Fibroblast of the aortic adventitia (primary cell): ENCODE data around the gene RNF103. TPM values are rescaled to one million over a fixed set of nuclear protein-coding genes. Genes with fewer than 3 reads are reported as not detected.

Experiments
- DNase-seq: peaks from one replicate; pipeline ENCODE4 v3.0.0-alpha.2; 2010; ENCODE audit warnings: low read depth
- H3K4me3 ChIP-seq: 2 replicates; pipeline ENCODE4 v1.5.1; 2011; ENCODE audit warnings: low read depth, mild to moderate bottlenecking, control low read depth, low read length, moderate library complexity
- CTCF ChIP-seq: IDR thresholded peaks from 2 replicates; pipeline ENCODE4 v1.5.1; 2011; ENCODE audit warnings: mild to moderate bottlenecking, low read length, control low read depth, inconsistent platforms; ENCODE audit not compliant: insufficient read depth
- total RNA-seq: library from RNA; depleted of rRNA; stranded (reverse); fragments of >200 nt; gene quantifications from 2 replicates; pipeline ENCODE4 v1.2.3, GENCODE V29; 2012; ENCODE audit warnings: low replicate concordance

The RNF103 gene
- total RNA-seq, 1 donor: 25.1 TPM

GRCh38 chr2:86617153-86617552, 6.5 kb downstream of the RNF103 start:
- no peak overlapping the region for H3K4me3 ChIP-seq
- no peak for TF ChIP-seq CTCF
- DNase-seq: no peak

GRCh38 chr2:86616502-86616901, 7.2 kb downstream of the RNF103 start:
- H3K4me3 ChIP-seq: no peak overlapping the region
- no peak for TF ChIP-seq CTCF
- no peak for DNase-seq

GRCh38 chr2:86615596-86615995, 8.1 kb downstream of the RNF103 start:
- H3K4me3 ChIP-seq: no peak overlapping the region
- TF ChIP-seq CTCF: no peak
- DNase-seq: no peak

- DNase-seq: no peak
- no peak overlapping the region for H3K4me3 ChIP-seq
- TF ChIP-seq CTCF: no peak
Measured at GRCh38 chr2:86613515-86613914, 10.2 kb downstream of the RNF103 start.

- TF ChIP-seq CTCF: no peak
- no peak overlapping the region for H3K4me3 ChIP-seq
- DNase-seq: no peak
Measured at GRCh38 chr2:86610871-86611270, 12.8 kb downstream of the RNF103 start.

- no peak for TF ChIP-seq CTCF
- no peak for DNase-seq
Measured at GRCh38 chr2:86608832-86609410, 14.7 kb downstream of the RNF103 start.

GRCh38 chr2:86603905-86604304, 19.8 kb downstream of the RNF103 start:
- no peak for DNase-seq
- H3K4me3 ChIP-seq: no peak overlapping the region
- no peak for TF ChIP-seq CTCF

More at GRCh38 chr2:86608832-86609410, 14.7 kb downstream of the RNF103 start:
- H3K4me3 ChIP-seq: no peak overlapping the region
